AG04449 (cell line): ENCODE results near the gene PAQR5.

Experiments used
- CTCF ChIA-PET: fragments of 350-600 bp; formaldehyde crosslinking; extraction: SDS; loops from one replicate; lab custom pipeline; 2021; ENCODE audit warnings: antibody characterized with exemption; lab: Yijun Ruan, JAX
- POLR2A ChIA-PET: fragments of 400-600, 350-600 bp; formaldehyde crosslinking; extraction: SDS; loops from one replicate; lab custom pipeline; 2020; ENCODE audit warnings: antibody characterized with exemption, inconsistent platforms; lab: Yijun Ruan, JAX
- DNase-seq: peaks from one replicate; pipeline ENCODE4 v3.0.0-alpha.2; 2010; ENCODE audit warnings: low read depth, low spot score
- H3K4me3 ChIP-seq: 2 replicates; pipeline ENCODE4 v1.5.1; 2011; ENCODE audit warnings: low read depth, mild to moderate bottlenecking, control low read depth, low read length
- CTCF ChIP-seq: IDR thresholded peaks from one replicate; pipeline ENCODE4 v1.5.1; 2011; ENCODE audit warnings: mild to moderate bottlenecking, moderate library complexity, low read length, control low read depth, inconsistent platforms; ENCODE audit not compliant: insufficient read depth; ENCODE audit errors: missing control alignments

Gene PAQR5

GRCh38 chr15:69386284-69386683, 87.6 kb downstream of the PAQR5 start:
- no peak for DNase-seq
- H3K4me3 ChIP-seq: no peak overlapping the region
- ChIA-PET CTCF (no interaction called here), POLR2A (no interaction called here)
- no peak for TF ChIP-seq CTCF

- no peak overlapping the region for H3K4me3 ChIP-seq
- no peak for TF ChIP-seq CTCF
- DNase-seq: no peak
- CTCF ChIA-PET: interaction anchor here (0.9 to 1.7 kb wide), 2 partner anchors 9 to 329 kb away, joined by 3 to 7 read pairs; no protein-coding TSS in a partner anchor
- POLR2A ChIA-PET: no interaction called here
Observed at GRCh38 chr15:69388260-69388705, 89.6 kb downstream of the PAQR5 start.

GRCh38 chr15:69389426-69389825, 90.7 kb downstream of the PAQR5 start:
- POLR2A ChIA-PET: no interaction called here
- no peak overlapping the region for H3K4me3 ChIP-seq
- no peak for DNase-seq
- TF ChIP-seq CTCF: no peak
- CTCF ChIA-PET: interaction anchor here (1.7 kb wide), 1 partner anchor 330 kb away, joined by 7 read pairs; no protein-coding TSS in a partner anchor

DNA sequence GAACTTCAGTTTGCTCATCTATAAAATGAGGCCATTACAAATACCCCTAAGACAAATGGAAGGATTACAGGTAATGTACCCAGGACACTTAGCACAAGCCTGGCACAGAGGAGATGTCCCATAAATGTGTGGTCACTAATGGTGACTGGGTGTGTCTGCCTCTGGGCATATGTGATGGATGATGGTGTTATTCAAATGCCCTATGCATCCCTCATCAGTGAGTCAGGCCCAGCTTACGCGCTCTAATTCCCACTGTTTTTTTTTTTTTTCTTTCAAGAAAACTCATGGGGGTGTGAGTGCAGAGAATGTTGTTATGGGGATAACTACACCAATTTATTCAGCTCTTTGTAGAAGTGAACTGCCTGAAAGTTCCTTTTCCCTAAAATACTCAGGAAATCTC, 91.9 kb downstream of the PAQR5 start:
- ChIA-PET CTCF (interaction anchor here (1.1 to 2.3 kb wide), 4 partner anchors 8 to 334 kb away, joined by 3 to 6 read pairs (median 6); no protein-coding TSS in a partner anchor), POLR2A (no interaction called here)
- no peak for TF ChIP-seq CTCF
- peak; percentile 38 for DNase-seq
- H3K4me3 ChIP-seq: no peak overlapping the region

DNA sequence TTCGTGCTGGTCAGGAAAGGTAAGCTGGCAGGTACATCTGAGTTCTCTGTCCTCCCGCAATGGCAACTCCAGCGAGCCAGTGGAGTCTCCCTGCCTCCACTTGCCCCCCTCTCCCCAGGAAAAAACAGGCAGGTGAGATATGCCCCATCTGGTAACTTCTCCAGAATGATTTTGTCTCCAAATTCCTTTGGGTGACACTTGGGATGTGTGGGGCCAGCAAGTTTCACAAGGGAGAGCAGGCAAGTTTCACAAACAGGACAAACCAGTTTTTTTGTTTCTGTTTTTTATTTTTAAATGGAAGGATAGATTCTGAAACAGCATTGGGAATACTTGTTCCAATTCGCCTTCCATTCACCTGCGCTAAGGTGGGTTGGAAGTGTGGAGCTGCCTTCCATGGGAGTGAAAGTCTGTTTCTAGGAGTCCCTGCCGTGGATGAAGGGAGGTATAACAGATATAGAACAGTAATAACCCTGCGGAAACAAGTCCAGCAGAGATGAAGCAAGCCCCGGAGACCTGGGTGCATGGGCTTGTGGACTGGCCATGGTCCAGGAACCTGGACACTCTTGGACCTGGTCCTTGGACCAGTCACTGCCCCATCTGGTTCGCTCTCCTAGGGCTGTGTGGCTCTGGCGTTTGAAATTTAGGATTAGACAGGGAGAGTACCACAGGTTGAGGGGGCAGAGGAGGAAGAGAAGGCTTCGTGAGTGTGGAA, 92.5 kb downstream of the PAQR5 start:
- POLR2A ChIA-PET: no interaction called here
- no peak for DNase-seq
- CTCF ChIA-PET: interaction anchor here (1.2 to 7.5 kb wide), 6 partner anchors 7 to 333 kb away, joined by 3 to 93 read pairs (median 6); partner anchors contain the start of gene KIF23
- TF ChIP-seq CTCF: no peak
- no peak overlapping the region for H3K4me3 ChIP-seq

GRCh38 chr15:69392352-69392751, 93.6 kb downstream of the PAQR5 start:
- no peak for DNase-seq
- ChIA-PET CTCF (interaction anchor here (0.7 to 7.5 kb wide), 8 partner anchors 11 to 334 kb away, joined by 3 to 93 read pairs (median 4); partner anchors contain the start of gene KIF23), POLR2A (no interaction called here)
- H3K4me3 ChIP-seq: no peak overlapping the region
- no peak for TF ChIP-seq CTCF
